ENCODE measurements around the gene RIOK2. TPM values are rescaled to one million over a fixed set of nuclear protein-coding genes. Genes with fewer than 3 reads are reported as not detected.

RIOK2 gene
- total and polyA plus RNA-seq, 10 of the 15 experiments (the other 5 are each of a cell fraction or from before 2014, with no cell fraction given): 23.0 to 69.1 (median 33.3) TPM

DNA sequence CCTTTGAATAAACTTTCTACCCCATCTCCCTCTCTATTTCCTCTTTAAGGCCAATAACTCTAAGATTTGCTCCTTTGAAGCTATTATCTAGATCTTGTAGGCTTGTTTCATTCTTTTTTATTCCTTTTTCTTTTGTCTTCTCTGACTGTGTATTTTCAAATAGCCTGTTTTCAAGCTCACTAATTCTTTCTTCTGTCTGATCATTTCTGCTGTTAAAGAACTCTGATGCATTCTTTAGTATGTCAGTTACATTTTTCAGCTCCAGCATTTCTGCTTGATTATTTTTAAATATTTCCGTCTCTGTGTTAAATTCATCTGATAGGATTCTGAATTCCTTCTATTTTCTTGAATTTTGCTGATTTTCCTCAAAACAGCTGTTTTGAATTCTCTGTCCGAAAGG lies 25.4 kb downstream of the RIOK2 start:
- Histone ChIP-seq H3K27ac (ENCODE audit: control insufficient read depth, insufficient read depth) (no peak overlapping the region), H3K36me3 (ENCODE audit: control insufficient read depth in 2 of 2, insufficient read depth in 2 of 2, low read length in 1 of 2) (peaks cover 0 to 5% of the 10 kb centered on the region in 2 experiments), H3K9me3 (replicated peaks; ENCODE audit: control insufficient read depth, insufficient read depth, low read length) (peaks cover 6% of the 10 kb centered on the region), H3K9ac (ENCODE audit: control insufficient read depth, insufficient read depth, low read length) (no peak overlapping the region), H4K20me1 (ENCODE audit: control insufficient read depth, insufficient read depth) (no peaks in the 10 kb centered on the region), H3K79me2 (ENCODE audit: control insufficient read depth, insufficient read depth, low read length) (no peaks in the 10 kb centered on the region), H3K4me3 (no peak overlapping the region), H3K4me2 (ENCODE audit: control insufficient read depth, insufficient read depth) (no peak overlapping the region), H2AFZ (ENCODE audit: control insufficient read depth, low read depth, low read length) (no peak overlapping the region), H3K27me3 (replicated peaks in 1 of 2; ENCODE audit: control insufficient read depth in 2 of 2, insufficient read depth in 2 of 2, low read length in 1 of 2) (no peaks in the 10 kb centered on the region), H3K4me1 (ENCODE audit: control insufficient read depth, insufficient read depth, low read length) (no peaks in the 10 kb centered on the region)
- ChIA-PET CTCF (interaction anchor here (0.9 to 15.3 kb wide), 6 partner anchors 11 to 368 kb away, joined by 3 to 121 read pairs (median 3); partner anchors contain the start of gene LIX1), SMC1A (ENCODE audit: uncharacterized antibody, unreplicated experiment) (interaction anchor here (1.0 to 14.7 kb wide), 3 partner anchors 23 to 405 kb away, joined by 3 to 178 read pairs (median 3); no protein-coding TSS in a partner anchor), RAD21 (ENCODE audit: unreplicated experiment) (interaction anchor here (0.8 to 1.2 kb wide), 3 partner anchors 16 to 544 kb away, joined by 3 to 7 read pairs (median 4); partner anchors contain the start of gene LIX1), POLR2A (no interaction called here)
- ATAC-seq (no peak), FAIRE-seq (no peak), DNase-seq (ENCODE audit: low read depth, low spot score) (no peak)
- in situ Hi-C loops (cut with MboI) (no loop called here), intact Hi-C loops (cut with micrococcal nuclease; ENCODE audit: unreplicated experiment) (no loop called here)
- 100% methylated on average over 2 of the region's 2 CpGs for WGBS (ENCODE audit: insufficient coverage, insufficient replicate concordance, low lambda C conversion rate, missing lambda C conversion rate)
- no TSS peak for BruUV-seq (replicated peaks)
- no peak for TF ChIP-seq POU2F2 (IDR thresholded peaks at IDR 0.05; ENCODE audit: borderline replicate concordance, low read depth, low read length)
- 0 out of 2 replicates have a peak, but pooled peaks have one; percentile 49 for TF ChIP-seq CBX5 (IDR thresholded peaks at IDR 0.05; ENCODE audit: low read depth)
- TF ChIP-seq HDGF (IDR thresholded peaks at IDR 0.05): no peak
- no peak for TF ChIP-seq WRNIP1 (IDR thresholded peaks at IDR 0.05; ENCODE audit: borderline replicate concordance, low read depth, low read length)

GRCh38 chr5:97151370-97151769 lies 31.7 kb downstream of the RIOK2 start:
- ATAC-seq (peak; percentile 54; the same call in 2 of the 3 replicates), FAIRE-seq (no peak), DNase-seq (ENCODE audit: low read depth, low spot score) (no peak)
- no TSS peak for BruUV-seq (replicated peaks)
- Histone ChIP-seq H3K4me3 (no peak overlapping the region), H3K4me2 (ENCODE audit: control insufficient read depth, insufficient read depth) (peak overlapping the region; percentile 22; the same call in 1 of the 2 replicates), H3K36me3 (ENCODE audit: control insufficient read depth in 2 of 2, insufficient read depth in 2 of 2, low read length in 1 of 2) (no peaks in the 10 kb centered on the region), H3K4me1 (ENCODE audit: control insufficient read depth, insufficient read depth, low read length) (no peaks in the 10 kb centered on the region), H4K20me1 (ENCODE audit: control insufficient read depth, insufficient read depth) (no peaks in the 10 kb centered on the region), H3K27me3 (replicated peaks in 1 of 2; ENCODE audit: control insufficient read depth in 2 of 2, insufficient read depth in 2 of 2, low read length in 1 of 2) (no peaks in the 10 kb centered on the region), H3K9ac (ENCODE audit: control insufficient read depth, insufficient read depth, low read length) (no peak overlapping the region), H2AFZ (ENCODE audit: control insufficient read depth, low read depth, low read length) (no peak overlapping the region), H3K9me3 (replicated peaks; ENCODE audit: control insufficient read depth, insufficient read depth, low read length) (no peaks in the 10 kb centered on the region), H3K79me2 (ENCODE audit: control insufficient read depth, insufficient read depth, low read length) (no peaks in the 10 kb centered on the region), H3K27ac (ENCODE audit: control insufficient read depth, insufficient read depth) (no peak overlapping the region)
- intact Hi-C loops (cut with micrococcal nuclease; ENCODE audit: unreplicated experiment): no loop called here
- ChIA-PET SMC1A (ENCODE audit: uncharacterized antibody, unreplicated experiment) (interaction anchor here (0.6 to 2.0 kb wide), 5 partner anchors 8 to 1426 kb away, joined by 3 to 9 read pairs (median 3); no protein-coding TSS in a partner anchor), RAD21 (ENCODE audit: unreplicated experiment) (interaction anchor here (1.2 kb wide), 2 partner anchors 9 to 10 kb away, joined by 4 to 5 read pairs; partner anchors contain the start of gene LIX1), CTCF (interaction anchor here (0.7 to 8.0 kb wide), 5 partner anchors 12 to 404 kb away, joined by 3 to 97 read pairs (median 4); no protein-coding TSS in a partner anchor), POLR2A (interaction anchor here (0.6 kb wide), 1 partner anchor 31 kb away, joined by 3 read pairs; the partner anchor contains the start of gene RIOK2)
- in situ Hi-C loops (cut with MboI): no loop called here
- 0% methylated on average over 3 of the region's 3 CpGs for WGBS (ENCODE audit: insufficient coverage, insufficient replicate concordance, low lambda C conversion rate, missing lambda C conversion rate)
- TF ChIP-seq ZNF384 (IDR thresholded peaks at IDR 0.05; ENCODE audit: borderline replicate concordance, low read depth, low read length): no peak
- TF ChIP-seq JUNB (IDR thresholded peaks at IDR 0.05): no peak
- TF ChIP-seq ZNF217 (IDR thresholded peaks at IDR 0.05): no peak
- no peak for TF ChIP-seq MEF2B (IDR thresholded peaks at IDR 0.05; ENCODE audit: partially characterized antibody, poor library complexity, severe bottlenecking)
- no peak for TF ChIP-seq BHLHE40 (IDR thresholded peaks at IDR 0.05; ENCODE audit: borderline replicate concordance in 1 of 2, low read depth in 2 of 2, low read length in 1 of 2)
- TF ChIP-seq ELK1 (IDR thresholded peaks at IDR 0.05; ENCODE audit: low read depth, low read length): no peak
- no peak for TF ChIP-seq YY1 (IDR thresholded peaks at IDR 0.05; ENCODE audit: low read depth, low read length)
- TF ChIP-seq, protein P1, sequence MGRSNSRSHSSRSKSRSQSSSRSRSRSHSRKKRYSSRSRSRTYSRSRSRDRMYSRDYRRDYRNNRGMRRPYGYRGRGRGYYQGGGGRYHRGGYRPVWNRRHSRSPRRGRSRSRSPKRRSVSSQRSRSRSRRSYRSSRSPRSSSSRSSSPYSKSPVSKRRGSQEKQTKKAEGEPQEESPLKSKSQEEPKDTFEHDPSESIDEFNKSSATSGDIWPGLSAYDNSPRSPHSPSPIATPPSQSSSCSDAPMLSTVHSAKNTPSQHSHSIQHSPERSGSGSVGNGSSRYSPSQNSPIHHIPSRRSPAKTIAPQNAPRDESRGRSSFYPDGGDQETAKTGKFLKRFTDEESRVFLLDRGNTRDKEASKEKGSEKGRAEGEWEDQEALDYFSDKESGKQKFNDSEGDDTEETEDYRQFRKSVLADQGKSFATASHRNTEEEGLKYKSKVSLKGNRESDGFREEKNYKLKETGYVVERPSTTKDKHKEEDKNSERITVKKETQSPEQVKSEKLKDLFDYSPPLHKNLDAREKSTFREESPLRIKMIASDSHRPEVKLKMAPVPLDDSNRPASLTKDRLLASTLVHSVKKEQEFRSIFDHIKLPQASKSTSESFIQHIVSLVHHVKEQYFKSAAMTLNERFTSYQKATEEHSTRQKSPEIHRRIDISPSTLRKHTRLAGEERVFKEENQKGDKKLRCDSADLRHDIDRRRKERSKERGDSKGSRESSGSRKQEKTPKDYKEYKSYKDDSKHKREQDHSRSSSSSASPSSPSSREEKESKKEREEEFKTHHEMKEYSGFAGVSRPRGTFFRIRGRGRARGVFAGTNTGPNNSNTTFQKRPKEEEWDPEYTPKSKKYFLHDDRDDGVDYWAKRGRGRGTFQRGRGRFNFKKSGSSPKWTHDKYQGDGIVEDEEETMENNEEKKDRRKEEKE (IDR thresholded peaks at IDR 0.05): no peak
- no peak for TF ChIP-seq WRNIP1 (IDR thresholded peaks at IDR 0.05; ENCODE audit: borderline replicate concordance, low read depth, low read length)

All from GM12878 (cell line).